HepG2 (cell line): ENCODE measurements around the gene FBLN7. TPM values are rescaled to one million over a fixed set of nuclear protein-coding genes. Genes with fewer than 3 reads are reported as not detected.

Source experiments
- ATAC-seq: fragments of 200-7000 bp; cut with Tn5 transposase; 3 replicates; pipeline ENCODE4 v1.9.1; 2020; ENCODE audit warnings: mild to moderate bottlenecking, moderate library complexity
- BruUV-seq: library from RNA; stranded (reverse); fragments of 400-500 nt; replicated peaks from 2 replicates; lab custom pipeline; 2021; lab: Mats Ljungman, UMichigan
- CTCF ChIA-PET: fragments of 300-600 bp; formaldehyde crosslinking; extraction: SDS; loops from one replicate; lab custom pipeline; 2021; ENCODE audit warnings: low total read pairs, inconsistent platforms, low intra/inter-chr PET ratio; lab: Yijun Ruan, JAX
- POLR2A ChIA-PET: fragments of 350-600 bp; sonication (Branson Sonifier 250); formaldehyde crosslinking; loops from one replicate; lab custom pipeline; 2020; ENCODE audit warnings: antibody characterized with exemption, inconsistent platforms; lab: Yijun Ruan, JAX
- DNase-seq: peaks from one replicate; pipeline ENCODE4 v3.0.0-alpha.2; 2015; ENCODE audit warnings: low spot score
- FAIRE-seq: peaks from 3 replicates; lab custom pipeline; 2011; peaks lifted over from hg19 to GRCh38; lab: Jason Lieb, UNC
- H2AFZ ChIP-seq: one replicate; pipeline ENCODE4 v1.6.1; 2011; ENCODE audit warnings: low read length, inconsistent platforms
- H3K27ac ChIP-seq: fragments of 300-600 bp; 3 replicates; pipeline ENCODE4 v1.8.0; 2011; ENCODE audit warnings: mixed run types, mild to moderate bottlenecking, mixed read lengths, low read length, inconsistent platforms; ENCODE audit not compliant: insufficient read depth; ENCODE audit errors: extremely low read length
- H3K27me3 ChIP-seq, 2 experiments: fragments of 200-600 bp in 1 of 2; 2 replicates in 1 of 2; 3 replicates in 1 of 2; pipeline versions ENCODE4 v1.6.0 to v1.8.0; 2011; ENCODE audit warnings: low read length in 2 of 2, mild to moderate bottlenecking in 2 of 2, moderate library complexity in 2 of 2, inconsistent platforms in 1 of 2; ENCODE audit not compliant: insufficient read depth in 2 of 2, control insufficient read depth in 1 of 2
- H3K36me3 ChIP-seq, 2 experiments: fragments of 200-600 bp in 1 of 2; replicated peaks in 1 of 2; 2 replicates in 1 of 2; 3 replicates in 1 of 2; pipeline versions ENCODE4 v1.5.1 to v1.8.0; 2011; ENCODE audit warnings: low read length in 2 of 2, inconsistent platforms in 1 of 2; ENCODE audit not compliant: insufficient read depth in 2 of 2, control insufficient read depth in 1 of 2
- H3K4me1 ChIP-seq: 2 replicates; pipeline ENCODE4 v1.5.1; 2012; ENCODE audit warnings: low read length, inconsistent platforms; ENCODE audit not compliant: insufficient read depth
- H3K4me2 ChIP-seq: 2 replicates; pipeline ENCODE4 v1.6.0; 2011; ENCODE audit warnings: low read depth, low read length, inconsistent platforms
- H3K4me3 ChIP-seq, 3 experiments: fragments of 200-600 bp in 1 of 3; sonication (generic), shearing (Covaris generic) in 1 of 3; replicated peaks in 1 of 3; 2 replicates each; pipeline ENCODE4 v1.5.1; 2011 to 2016; ENCODE audit warnings: low read length in 3 of 3, inconsistent platforms in 2 of 3, low read depth in 2 of 3, mild to moderate bottlenecking in 2 of 3, control low read depth in 1 of 3, mixed read lengths in 1 of 3; ENCODE audit not compliant: insufficient read depth in 1 of 3
- H3K79me2 ChIP-seq: one replicate; pipeline ENCODE4 v1.6.1; 2011; ENCODE audit warnings: low read length, inconsistent platforms; ENCODE audit not compliant: insufficient read depth
- H3K9ac ChIP-seq: 2 replicates; pipeline ENCODE4 v1.6.0; 2011; ENCODE audit warnings: mild to moderate bottlenecking, low read depth, low read length, inconsistent platforms; ENCODE audit not compliant: insufficient read depth
- H3K9me3 ChIP-seq: 2 replicates; pipeline ENCODE4 v1.5.1; 2012; ENCODE audit warnings: mild to moderate bottlenecking, low read length
- H4K20me1 ChIP-seq: 2 replicates; pipeline ENCODE4 v1.6.0; 2011; ENCODE audit warnings: inconsistent platforms, mild to moderate bottlenecking, low read length, moderate library complexity; ENCODE audit not compliant: insufficient read depth
- THAP9 ChIP-seq: sonication (generic); formaldehyde crosslinking; IDR thresholded peaks from 2 replicates; pipeline ENCODE4; 2020; ENCODE audit warnings: missing genetic modification reagents, mild to moderate bottlenecking, borderline replicate concordance
- ZNF292 ChIP-seq: sonication (generic); formaldehyde crosslinking; IDR thresholded peaks from 2 replicates; pipeline ENCODE4 v1.8.1; 2022; ENCODE audit warnings: mild to moderate bottlenecking, low read depth, missing genetic modification reagents, borderline replicate concordance
- ZNF3 ChIP-seq: IDR thresholded peaks from 2 replicates; pipeline ENCODE4 v1.7.0; 2017; ENCODE audit warnings: inconsistent platforms
- ZNF501 ChIP-seq: sonication (generic); formaldehyde crosslinking; IDR thresholded peaks from 2 replicates; pipeline ENCODE4 v1.5.1; 2020; ENCODE audit warnings: mild to moderate bottlenecking, moderate library complexity, missing genetic modification reagents
- ZNF605 ChIP-seq: sonication (generic); formaldehyde crosslinking; IDR thresholded peaks from 2 replicates; pipeline ENCODE4 v1.8.0; 2022; ENCODE audit warnings: mild to moderate bottlenecking, missing genetic modification reagents
- WGBS: methylation state at CpG from one replicate; pipeline ENCODE4 v1.1.6; 2017; ENCODE audit warnings: low lambda C conversion rate; 5-methylcytosine and 5-hydroxymethylcytosine counted together
- in situ Hi-C: cut with HindIII; loops from 2 replicates; pipeline ENCODE4 v1.10.0; 2017; ENCODE audit warnings: low pct_unique_long_range_greater_than_20kb; ENCODE audit not compliant: extremely low pct_ligation_motif_present
- intact Hi-C: fragments of 100-400 bp; cut with micrococcal nuclease; formaldehyde crosslinking; loops from one replicate; pipeline ENCODE4 v1.10.0; 2022; ENCODE audit not compliant: unreplicated experiment
- polyA plus RNA-seq, 8 experiments: library from polyadenylated mRNA; depleted of rRNA in 3 of 8; stranded (reverse) in 7 of 8; unstranded in 1 of 8; fragments of >200 nt; fragmentation: Illumina TruSeq in 4 of 8; extraction: Trizol in 4 of 8; gene quantifications; 2 replicates each; pipeline versions ENCODE4 v1.2.1 to v1.2.3, GENCODE V29; 2011 to 2016; ENCODE audit warnings: low read depth in 4 of 8, missing spikeins in 1 of 8, mixed read lengths in 1 of 8; ENCODE audit not compliant: insufficient read depth in 1 of 8
- total RNA-seq, 5 experiments: library from RNA; depleted of rRNA; stranded (reverse); fragments of >200 nt; fragmentation: Illumina TruSeq; extraction: Trizol; gene quantifications; 2 replicates each; pipeline ENCODE4 v1.2.3, GENCODE V29; 2016; ENCODE audit warnings: low read depth in 1 of 5

Gene FBLN7
- total and polyA plus RNA-seq, 2 of the 13 experiments (the other 11 are each of a cell fraction or from before 2014, with no cell fraction given) = 1.4 to 2.3 TPM

- 0 out of 2 replicates have a peak, but pooled peaks have one; percentile 16 for TF ChIP-seq THAP9
- peak; percentile 25; the same call in 1 of the 2 replicates for TF ChIP-seq ZNF605 (CRISPR knock-in tag)
These were observed 35.6 kb downstream of the FBLN7 start (continued) for GRCh38 chr2:112173646-112174319.

GRCh38 chr2:112174383-112174782 is 36.2 kb downstream of the FBLN7 start:
- in situ Hi-C loops = no loop called here
- TF ChIP-seq ZNF292 (0 out of 2 replicates have a peak, but pooled peaks have one; percentile 17), ZNF501 (CRISPR knock-in tag) (0 out of 2 replicates have a peak, but pooled peaks have one; percentile 21), ZNF3 (no peak)
- intact Hi-C loops = loop anchor here (2.0 kb wide), 1 partner anchor 26 kb away; no protein-coding TSS in a partner anchor
- Histone ChIP-seq H3K27ac (no peak overlapping the region), H2AFZ (no peak overlapping the region), H3K79me2 (no peaks in the 10 kb centered on the region), H3K4me3 (no peak overlapping the region), H3K36me3 (no peaks in the 10 kb centered on the region), H4K20me1 (no peaks in the 10 kb centered on the region), H3K4me2 (peak overlapping the region; percentile 67), H3K27me3 (no peaks in the 10 kb centered on the region), H3K9ac (no peak overlapping the region; the same call in 1 of the 2 replicates), H3K4me1 (peaks cover 37% of the 10 kb centered on the region), H3K9me3 (no peaks in the 10 kb centered on the region)
- no TSS peak for BruUV-seq
- CTCF ChIA-PET = no interaction called here
- no peak for DNase-seq
- WGBS = 56% methylated on average over 4 of the region's 4 CpGs
- no peak for FAIRE-seq
- ATAC-seq = no peak
- POLR2A ChIA-PET = interaction anchor here (1.0 kb wide), 1 partner anchor 11 kb away, joined by 3 read pairs; no protein-coding TSS in a partner anchor
